ENCODE results near the gene PLOD2.

PLOD2 gene

DNA sequence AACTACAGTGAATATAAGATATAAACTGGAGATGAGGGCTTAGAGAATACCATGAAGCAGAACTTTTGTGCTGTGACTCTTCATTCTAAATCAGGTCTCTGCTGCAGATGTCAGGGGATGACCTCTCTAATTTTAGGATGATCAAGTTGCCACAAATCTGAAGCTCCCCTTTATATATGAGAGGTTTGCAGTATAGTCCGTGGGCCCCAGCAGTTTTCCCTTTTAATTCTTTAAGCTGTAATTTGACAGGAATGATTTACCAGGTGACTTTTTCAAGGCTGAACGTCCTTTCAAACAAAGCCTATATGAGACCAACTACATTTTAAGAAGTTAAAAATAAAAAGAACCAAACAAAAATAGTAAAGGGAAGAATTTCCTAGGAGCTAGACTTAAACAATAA, 4.9 kb upstream of the PLOD2 start:
- DNase-seq: no peak

DNA sequence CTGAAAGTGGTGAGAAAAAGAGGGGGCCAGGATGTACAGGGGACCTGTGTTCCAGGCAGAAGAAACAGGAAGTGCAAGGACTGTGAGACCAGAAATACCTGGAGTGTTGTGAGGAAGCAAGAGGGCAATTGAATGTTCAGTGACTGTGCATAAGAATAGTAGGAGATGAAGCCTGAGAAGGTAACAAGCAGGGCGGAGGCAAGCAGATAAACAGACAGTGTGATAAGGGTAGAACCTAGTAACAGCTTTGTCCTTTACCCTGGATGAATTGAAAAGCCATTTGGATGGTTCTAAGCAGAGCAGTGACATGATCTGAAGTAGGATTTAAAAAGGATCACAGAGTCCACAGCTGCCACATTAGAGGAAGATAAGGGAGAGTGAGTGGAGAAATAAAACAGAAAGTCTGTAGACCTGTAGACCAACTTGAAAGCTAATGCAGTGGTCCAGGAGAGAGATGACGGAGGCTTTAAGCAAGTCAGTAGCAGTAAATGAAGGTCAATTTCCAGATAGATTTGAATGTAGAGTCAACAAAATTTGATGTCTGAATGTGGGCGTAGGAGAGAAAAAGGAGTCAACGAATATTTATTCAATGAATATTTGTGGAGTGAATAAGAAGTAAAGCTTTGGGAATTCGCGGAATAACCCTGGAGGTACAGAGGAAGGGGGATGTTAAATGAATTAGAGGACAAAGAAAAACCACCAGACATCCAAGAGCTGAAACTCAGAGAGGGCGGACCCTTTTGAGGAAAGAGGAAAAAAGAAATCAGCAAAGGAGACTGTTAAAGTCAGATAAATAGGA, 4.2 kb upstream of the PLOD2 start:
- no peak for DNase-seq

DNA sequence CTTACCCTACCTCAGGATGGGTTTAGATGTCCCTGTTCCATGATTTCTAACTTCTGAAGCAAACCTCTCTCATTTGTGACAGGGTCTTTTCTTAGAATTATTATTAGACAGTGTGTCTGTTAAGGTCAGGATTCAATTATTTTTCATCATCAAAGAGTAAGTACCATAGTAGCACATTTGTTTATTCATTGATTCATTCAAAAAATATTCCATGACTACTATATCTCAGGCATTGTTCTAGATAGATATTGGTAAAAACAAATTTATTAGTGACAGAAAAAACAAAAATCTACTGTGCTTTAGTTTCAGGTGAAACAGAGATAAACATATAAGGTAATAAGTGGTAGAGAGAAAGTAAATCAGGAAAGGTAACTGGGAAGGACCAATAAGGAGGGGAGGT, 3.5 kb upstream of the PLOD2 start:
- DNase-seq: no peak

DNA sequence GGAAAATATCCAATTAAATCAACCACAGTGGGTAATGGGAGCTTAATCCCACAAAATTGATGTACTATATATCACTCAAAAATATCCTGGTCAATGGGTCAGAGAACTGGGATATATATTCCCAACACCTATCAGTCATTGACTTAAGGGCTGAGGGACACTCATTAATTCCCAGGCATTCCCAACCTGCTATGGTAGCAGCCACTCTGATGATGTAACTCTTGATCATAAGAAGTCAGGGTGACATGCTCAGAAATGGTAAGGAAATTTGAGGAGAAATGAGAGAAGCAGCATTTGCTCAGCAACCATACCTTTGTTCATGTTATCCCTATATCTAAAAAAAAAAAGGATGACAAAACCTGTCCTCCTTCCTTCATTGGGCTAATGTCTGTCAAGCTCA, 3.1 kb upstream of the PLOD2 start:
- DNase-seq: no peak

DNA sequence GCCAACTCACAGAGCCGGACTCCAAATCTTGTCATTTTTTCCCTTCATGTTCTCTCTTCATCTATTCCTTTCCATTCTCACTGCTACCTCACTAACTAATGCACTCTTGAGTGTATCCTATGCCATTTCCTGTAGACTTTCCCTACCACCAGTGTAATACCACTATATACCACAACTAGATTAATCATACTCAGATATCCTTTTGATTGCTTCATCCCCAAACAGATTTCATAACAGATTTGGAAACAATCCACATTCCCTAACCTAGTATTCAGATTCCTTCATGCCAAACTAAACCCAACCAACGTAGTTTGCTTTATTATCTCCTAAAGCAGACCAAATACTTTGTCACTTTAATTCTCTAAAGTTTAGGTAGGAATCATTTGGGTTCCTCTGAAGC, 2.6 kb upstream of the PLOD2 start:
- DNase-seq: no peak

DNA sequence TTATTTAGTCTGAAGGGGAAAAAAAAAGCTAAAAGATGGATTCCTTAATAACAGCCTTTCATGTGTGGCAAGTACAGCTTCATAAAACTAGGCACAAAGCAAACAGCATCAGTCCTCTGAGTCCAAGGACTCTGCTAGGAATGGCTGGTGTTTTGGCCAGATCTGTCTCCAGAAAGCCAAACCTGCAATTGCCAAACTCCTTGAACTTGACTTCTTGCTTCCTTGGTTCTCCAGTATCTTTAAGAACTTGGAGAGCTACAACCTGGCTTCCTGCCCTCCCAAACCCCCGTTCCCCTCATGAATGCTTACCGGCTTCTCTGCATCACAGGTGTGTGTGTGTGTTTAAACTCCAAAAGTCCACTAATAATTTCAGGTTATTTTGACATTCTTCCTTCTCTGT, 1.6 kb upstream of the PLOD2 start:
- no peak for DNase-seq

DNA sequence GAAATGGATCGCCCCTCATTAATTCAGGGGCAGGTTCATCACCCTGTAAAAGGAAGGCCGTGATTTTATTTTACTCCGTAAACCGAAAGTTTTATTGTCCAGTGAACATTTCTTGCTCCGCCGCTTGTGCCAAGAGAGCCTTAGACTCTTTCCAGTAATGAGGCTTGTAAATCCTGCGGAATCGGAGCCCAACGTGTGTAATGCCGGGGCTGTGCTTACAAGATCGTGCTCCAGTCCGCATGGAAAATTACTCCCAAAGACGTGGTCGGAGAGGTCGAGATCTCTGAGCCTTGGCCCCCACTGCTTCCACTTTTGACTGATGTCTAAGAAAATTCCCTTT, 649 bp upstream of the PLOD2 start:
- DNase-seq: no peak

DNA sequence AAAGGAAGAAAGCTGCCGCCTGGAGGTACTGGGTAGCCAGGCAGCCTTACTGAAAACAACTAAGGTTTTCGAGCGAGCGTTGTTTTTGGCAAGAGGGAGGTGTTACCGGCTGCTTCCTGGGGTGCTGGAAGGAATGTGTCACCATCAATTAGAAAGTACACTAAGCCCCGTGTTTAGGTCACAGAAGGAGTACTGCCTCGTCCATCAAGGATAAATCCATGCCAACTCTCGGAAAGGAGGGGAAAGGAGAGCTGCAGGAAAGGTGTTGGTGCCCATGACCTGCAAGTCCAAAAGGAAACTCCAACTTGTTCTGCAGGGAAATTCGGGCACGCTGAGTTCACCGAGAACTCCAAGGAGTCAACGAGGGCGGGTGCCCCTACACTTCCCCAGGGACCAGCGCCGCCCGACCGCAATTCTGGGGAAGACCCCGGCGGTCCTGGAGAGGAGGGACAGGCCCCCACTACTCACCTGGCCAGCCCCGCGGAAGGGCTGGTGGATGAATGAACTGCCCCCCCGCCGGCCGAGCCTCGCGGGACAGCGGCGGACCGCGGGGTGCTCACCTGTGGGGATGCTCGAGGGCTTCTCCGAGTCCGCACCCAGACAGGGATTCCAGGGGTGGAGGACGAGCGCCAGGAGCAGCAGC, 542 bp downstream of the PLOD2 start:
- no peak for DNase-seq

DNA sequence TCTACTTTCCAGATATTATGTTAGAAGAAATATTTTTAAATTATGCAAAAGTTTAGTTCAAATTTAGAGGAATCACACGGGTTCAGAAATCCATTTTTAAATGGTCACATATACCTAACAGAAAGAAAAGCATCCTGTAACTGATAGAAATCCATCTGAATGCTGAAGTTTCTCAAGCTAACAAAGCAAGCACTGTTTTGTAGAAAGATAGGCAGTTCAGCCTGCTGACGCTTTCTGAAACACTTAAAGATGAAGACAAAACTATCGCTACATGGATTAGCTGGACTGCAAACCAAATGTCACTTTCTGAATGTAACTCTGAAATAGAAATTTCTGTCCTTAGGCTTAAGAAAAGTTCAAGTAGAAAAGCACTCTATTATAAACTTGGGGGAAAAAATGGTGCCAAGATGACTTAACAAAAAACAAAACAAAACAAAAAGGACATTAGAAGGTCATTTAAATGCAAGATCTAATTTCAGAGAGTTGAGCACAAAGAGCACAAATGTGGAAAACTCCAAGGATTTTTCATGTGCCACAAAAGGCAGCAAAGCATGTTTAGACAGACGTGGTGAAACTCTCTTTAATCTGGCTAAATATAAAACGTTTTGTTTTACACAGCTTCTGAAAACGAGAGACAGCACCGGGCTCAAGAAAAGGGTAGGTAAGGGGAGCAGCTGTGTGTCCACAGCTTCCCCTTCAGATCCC, 1.2 kb downstream of the PLOD2 start:
- no peak for DNase-seq

DNA sequence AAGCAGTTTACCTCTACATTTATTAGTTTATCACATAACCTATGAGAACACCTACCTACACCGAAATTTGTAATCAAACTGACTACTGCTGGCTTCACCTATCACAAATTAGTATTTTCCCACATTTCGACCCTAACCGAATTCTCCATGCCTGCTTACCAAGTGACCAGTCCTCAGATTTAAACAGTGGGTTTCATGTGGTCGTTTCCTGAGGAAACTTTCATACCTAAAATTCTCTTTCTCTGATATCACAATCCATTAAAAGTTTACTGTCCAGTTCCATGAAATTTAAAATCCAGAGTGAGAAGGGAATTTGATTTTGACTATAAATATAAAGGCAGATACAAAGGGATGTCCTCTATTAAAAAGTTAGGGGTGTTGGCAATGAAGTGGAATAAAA, 1.9 kb downstream of the PLOD2 start:
- no peak for DNase-seq

DNA sequence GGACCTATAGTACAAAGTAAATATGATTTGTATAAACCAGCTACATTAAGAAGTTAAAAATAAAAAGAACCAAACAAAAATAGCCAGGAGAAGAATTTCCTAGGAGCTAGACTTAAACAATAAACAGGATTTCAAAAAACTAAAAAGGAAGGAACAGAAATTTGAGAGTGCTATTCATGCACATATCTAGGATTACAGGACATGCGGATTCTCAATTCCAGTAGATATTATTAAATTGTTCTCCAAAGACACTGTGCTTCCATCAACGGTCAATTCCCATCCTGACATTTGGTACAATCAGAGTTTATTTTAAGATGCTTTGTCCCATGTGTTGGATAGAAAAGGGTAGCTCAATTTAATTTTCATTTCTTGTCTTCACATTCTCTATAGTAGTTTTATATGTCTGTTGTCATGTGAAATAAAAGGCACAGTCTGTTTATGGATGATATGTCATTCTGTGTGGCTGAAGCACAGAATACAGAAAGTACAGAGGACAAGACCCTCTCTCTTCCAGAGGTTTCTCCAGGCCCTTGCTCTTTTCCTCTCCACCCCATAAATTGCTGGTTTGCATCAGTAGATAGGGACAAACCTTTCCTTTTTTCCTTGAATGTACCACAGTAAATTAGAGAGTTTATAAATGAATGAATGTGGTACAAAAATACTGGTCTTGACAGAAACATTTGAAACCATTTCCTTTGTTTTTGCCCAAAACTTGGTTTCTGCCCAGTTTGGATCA, 3.5 kb downstream of the PLOD2 start:
- no peak for DNase-seq

DNA sequence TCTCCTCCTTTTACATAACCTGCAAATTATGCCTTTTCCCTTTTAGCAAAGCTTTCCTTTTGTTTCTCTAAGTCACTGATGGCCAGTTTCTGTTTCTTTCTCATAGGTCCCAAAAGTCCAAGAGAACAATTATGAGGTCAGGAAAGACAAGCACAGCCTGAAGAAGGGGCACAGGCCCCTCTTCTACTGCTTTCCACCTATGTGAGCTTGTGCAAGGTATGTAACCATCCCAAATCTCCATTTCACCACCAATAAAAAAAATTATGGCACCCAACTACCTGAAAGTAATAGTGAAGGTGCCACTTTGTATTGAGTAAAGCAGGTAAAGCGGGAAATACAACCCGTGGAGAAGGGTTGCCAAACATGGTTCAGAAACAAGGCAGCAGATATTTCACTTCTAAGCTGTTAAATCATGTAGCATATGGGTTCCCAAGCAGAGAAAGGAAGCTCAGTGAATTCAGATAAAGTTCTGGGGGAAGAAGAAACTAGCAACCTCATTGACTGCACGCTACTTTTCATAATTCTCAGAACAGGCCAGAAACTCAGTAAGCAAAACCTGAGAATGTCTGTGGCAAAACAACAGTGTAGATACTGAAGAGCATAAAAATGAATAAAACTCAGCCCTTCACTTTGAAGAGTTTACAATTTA, 4.2 kb downstream of the PLOD2 start:
- DNase-seq: no peak

DNA sequence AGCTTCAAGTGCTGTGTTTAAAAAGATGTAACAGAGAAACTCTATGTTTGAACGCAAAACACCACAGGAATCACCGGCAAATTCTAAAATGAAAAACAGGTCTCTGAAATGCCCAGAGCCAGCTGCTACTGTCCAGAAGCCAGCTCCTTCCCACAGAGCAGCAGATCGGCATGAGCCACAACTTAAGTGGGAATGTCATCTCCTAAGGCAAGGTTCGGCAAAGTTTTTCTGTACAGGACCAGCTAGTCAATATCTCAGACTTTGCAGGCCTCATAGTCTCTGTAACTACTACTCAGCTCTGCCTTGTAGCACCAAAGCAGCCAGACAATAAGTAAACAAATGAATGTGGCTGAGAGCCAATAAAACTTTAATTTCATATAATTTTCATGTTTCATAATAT, 4.9 kb downstream of the PLOD2 start:
- no peak for DNase-seq

DNA sequence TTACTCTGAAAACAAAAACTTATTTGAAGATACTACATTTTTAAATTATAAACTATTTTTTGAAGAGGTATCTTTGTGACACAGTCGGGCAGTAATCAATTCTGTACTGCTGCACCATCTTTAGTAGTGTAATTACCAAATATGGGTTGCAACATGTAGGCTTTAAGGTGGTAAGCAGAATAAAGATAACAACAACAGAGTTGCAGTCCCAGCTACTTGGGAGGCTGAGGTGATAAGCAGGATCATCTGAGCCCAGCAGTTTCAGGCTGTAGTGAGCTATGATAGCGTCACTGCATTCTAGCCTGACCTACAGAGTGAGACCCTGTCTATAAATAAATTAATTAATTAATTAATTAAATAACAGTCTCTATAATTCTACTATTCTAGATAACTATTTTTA, 6.0 kb downstream of the PLOD2 start:
- no peak for DNase-seq

DNA sequence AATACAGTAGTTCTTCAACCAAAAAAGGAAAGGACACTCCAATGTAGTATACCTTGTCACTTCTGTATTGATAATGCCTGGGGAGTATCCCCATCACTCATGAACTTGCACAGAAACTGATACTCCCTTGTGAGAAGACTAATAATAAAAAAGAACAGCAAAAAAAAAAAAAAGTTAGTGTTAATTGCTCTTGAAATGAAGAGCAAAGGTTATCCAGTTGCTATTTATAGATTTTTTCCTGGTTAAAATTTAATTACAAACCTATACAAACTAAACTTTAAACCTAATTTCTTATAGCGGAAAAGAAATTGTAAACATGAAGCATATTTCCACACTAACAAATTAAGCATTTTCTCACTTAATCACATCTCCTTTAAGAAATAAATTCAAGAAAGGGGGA, 6.7 kb downstream of the PLOD2 start:
- DNase-seq: no peak

DNA sequence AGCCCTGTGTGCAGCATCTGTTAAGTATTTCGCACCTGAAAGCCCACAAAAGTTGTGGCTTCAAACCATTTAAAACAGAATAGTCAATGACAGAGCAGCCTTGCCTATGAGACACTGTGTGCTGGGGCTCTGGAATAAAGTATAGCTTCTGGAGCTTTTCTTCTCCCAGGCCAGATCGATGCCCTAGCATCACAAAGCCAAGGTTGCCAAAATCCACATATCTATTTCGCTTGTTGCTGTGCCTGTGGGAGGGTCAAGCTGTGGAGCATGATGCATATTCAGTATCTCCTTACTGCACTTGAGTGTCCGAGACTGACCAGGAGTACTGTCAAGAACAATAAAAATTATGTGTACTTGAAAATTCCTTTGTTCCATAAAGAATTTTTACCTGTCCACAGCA, 7.6 kb downstream of the PLOD2 start:
- DNase-seq: no peak

DNA sequence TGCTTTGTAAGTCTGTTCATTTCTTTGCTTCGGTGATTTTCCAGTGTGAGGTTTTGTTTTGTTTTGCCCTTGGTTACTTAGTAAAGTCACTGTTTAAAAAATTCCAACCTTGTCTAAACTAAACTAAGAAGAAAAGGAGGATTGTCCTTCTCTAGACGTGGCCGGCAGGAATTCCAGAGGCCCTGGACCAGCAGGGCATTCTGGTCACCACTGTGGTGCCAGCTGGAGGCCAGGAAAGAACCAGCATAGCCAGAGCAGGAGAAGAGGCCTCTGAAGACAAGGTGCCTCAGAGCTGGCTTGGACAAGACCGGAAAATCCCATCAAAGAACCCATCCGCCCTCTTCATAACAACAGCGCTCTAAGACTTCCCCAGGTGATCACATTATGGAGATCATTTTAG, 8.2 kb downstream of the PLOD2 start:
- DNase-seq: no peak

DNA sequence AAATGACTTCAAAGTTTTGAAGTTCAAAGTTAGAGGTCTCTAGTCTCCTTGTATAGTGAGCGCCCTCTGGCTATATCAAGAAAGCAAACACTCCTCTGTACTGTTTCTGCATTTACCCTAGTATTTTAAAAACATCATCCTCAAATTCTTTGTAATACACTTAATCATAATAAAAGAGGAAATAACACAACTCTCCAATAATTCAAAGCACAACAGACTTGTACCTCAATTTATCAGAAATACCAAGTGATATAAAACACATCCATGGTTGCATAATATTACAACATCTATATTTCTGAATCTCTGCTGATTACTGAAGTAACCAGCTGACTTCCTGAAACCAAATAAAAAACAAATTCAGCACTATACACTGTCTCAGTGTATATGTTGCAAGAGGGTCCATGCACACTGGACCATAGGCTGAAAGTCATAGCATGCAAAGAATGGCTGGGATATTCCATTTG, 12.5 kb downstream of the PLOD2 start:
- DNase-seq: no peak

DNA sequence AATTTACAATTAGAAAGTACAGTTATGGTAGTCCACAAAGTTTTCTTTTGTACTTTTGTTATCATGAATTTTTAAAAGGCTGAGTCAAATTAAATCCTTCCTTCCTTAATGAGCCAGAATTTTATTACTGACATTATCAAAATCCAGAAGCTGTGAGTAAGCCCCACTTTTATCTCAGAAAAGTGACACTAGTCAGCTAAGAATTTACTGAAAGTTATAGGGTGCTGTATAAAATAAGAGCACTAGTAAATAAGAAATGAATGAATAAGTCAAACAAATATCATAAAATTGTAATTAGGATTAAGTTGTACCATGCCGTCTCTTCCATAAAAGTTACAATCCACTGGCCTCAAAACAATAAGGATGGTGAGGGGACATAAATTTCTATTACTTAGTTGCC, 15.3 kb downstream of the PLOD2 start:
- DNase-seq: no peak

DNA sequence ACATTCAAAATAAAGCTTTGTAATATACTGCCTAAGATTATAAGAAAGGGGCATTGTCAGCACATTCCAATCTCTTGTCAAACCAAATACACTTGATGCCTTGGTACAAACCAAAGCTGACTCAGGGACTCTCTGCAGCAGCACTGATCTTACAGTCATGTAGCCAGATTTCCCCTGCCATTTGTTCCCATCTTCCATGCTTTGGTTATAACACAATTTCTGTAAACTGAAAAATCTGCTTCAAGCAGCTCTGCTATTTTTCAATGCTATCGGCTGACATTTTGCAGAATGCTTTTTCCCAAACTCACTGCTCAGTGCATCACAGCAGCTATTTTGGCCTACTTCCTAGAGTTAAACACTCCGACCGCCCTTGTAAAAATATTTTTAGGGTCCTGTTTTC, 18.2 kb downstream of the PLOD2 start:
- DNase-seq: no peak

DNA sequence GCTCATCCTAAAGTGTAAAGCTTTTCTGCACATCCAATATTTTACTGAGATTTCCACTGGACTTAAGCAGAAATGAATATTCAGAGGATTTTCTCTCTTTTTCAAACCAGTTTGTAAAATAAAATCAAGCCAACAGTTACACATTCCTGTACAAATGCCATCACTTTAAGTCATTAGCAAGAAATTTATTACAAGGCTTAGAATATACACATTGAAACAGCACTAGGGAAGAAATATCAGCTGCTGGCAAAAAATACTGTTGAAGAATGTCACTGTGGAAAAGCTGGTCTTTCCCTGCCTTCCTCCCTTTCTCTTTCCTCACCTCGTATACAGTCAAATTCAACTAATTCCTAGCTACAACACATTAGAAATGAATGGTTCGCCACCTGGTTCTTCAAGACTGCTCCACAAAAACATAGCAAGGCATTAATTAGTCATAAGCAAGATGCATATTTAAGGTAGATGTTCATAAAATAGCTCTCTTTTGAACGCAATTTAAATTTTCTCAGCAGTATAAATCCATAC, 21.3 kb downstream of the PLOD2 start:
- no peak for DNase-seq

DNA sequence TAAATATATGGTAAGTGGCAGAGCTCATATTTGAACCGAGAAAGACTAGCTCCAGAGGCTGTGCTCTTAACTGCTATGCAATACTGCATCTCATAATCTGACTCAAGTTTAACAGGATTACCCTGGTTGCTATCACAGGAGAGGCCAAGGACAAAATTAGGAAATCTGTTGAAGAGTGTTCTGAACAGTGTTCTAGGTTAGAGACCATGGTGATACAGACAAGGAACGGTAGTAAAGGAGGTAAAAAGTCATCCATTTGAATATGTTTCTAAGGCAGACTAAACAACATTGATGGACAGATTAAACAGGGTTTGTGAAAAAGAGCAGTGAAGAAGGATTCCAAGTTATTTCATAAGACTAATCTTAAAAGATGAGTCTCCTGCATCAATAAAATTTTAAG, 22.1 kb downstream of the PLOD2 start:
- no peak for DNase-seq

DNA sequence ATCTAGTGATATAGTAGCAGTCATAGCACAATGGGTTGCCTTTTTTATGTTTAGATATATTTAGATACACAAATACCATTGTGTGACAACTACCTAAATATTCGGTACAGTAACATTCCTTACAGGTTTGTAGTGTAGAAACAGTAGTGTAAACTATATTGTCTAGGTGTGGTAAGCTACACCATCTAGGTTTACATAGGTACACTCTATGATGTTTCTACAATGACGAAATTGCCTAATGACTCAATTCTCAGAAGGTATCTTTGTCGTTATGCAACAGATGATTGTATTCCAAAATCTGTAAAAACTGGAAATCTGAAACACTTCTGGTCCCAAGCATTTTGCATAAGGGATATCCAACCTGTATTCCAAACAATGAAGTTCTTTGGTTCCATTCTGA, 24.3 kb downstream of the PLOD2 start:
- no peak for DNase-seq

All from NCI-H187 treated with DMSO at 0.1 percent for 48 hours (cell line).